Trophoblast cell (in vitro differentiated cells and primary cell): ENCODE measurements around the gene TRIM13. TPM values are rescaled to one million over a fixed set of nuclear protein-coding genes. Genes with fewer than 3 reads are reported as not detected.
A peak's percentile ranks its signal among the peaks of the same experiment; 100 is the strongest.
"Not testable (repeated sequence)": the region's sequence is repeated elsewhere in the genome, so short reads cannot be mapped to it uniquely, and the experiment has no call there.

Experiments
- DNase-seq, 2 donors: peaks; one replicate each; pipeline ENCODE4 v3.0.0-alpha.2; 2016
- H2AFZ ChIP-seq: 2 replicates; pipeline ENCODE4 v1.6.1; 2013; ENCODE audit warnings: low read length, moderate library complexity, mild to moderate bottlenecking; ENCODE audit not compliant: insufficient read depth, poor library complexity
- H2AK5ac ChIP-seq: 2 replicates; pipeline ENCODE4 v1.6.1; 2013; ENCODE audit warnings: mild to moderate bottlenecking, low read length
- H2BK120ac ChIP-seq: 2 replicates; pipeline ENCODE4 v1.6.1; 2013; ENCODE audit warnings: low read length, mild to moderate bottlenecking, moderate library complexity; ENCODE audit not compliant: insufficient read depth, poor library complexity
- H2BK12ac ChIP-seq: 2 replicates; pipeline ENCODE4 v1.6.1; 2013; ENCODE audit warnings: mild to moderate bottlenecking, low read length, moderate library complexity
- H2BK5ac ChIP-seq: 2 replicates; pipeline ENCODE4 v1.6.1; 2013; ENCODE audit warnings: low read length, low read depth, moderate library complexity, mild to moderate bottlenecking; ENCODE audit not compliant: poor library complexity
- H3K14ac ChIP-seq: 2 replicates; pipeline ENCODE4 v1.6.1; 2013; ENCODE audit warnings: mild to moderate bottlenecking, low read length
- H3K18ac ChIP-seq: 2 replicates; pipeline ENCODE4 v1.6.1; 2013; ENCODE audit warnings: mild to moderate bottlenecking, low read length
- H3K23ac ChIP-seq: 2 replicates; pipeline ENCODE4 v1.6.1; 2013; ENCODE audit warnings: low read length
- H3K27ac ChIP-seq: 2 replicates; pipeline ENCODE4 v1.5.1; 2013; ENCODE audit warnings: low read depth, mild to moderate bottlenecking, inconsistent platforms, low read length, moderate library complexity
- H3K27me3 ChIP-seq: 2 replicates; pipeline ENCODE4 v1.6.1; 2013; ENCODE audit warnings: inconsistent platforms, mild to moderate bottlenecking, low read length, moderate library complexity; ENCODE audit not compliant: insufficient read depth
- H3K36me3 ChIP-seq, 2 experiments: 1 replicate in 1 of 2; 2 replicates in 1 of 2; pipeline ENCODE4 v1.6.1; 2013; ENCODE audit warnings: low read length in 2 of 2, mild to moderate bottlenecking in 2 of 2, moderate library complexity in 1 of 2; ENCODE audit not compliant: insufficient read depth in 2 of 2, control insufficient read depth in 1 of 2
- H3K4ac ChIP-seq: 2 replicates; pipeline ENCODE4 v1.6.1; 2013; ENCODE audit warnings: low read depth, mild to moderate bottlenecking, low read length, moderate library complexity
- H3K4me1 ChIP-seq, 2 experiments: 1 replicate in 1 of 2; 2 replicates in 1 of 2; pipeline ENCODE4 v1.6.1; 2013; ENCODE audit warnings: low read length in 2 of 2, mild to moderate bottlenecking in 2 of 2, moderate library complexity in 1 of 2; ENCODE audit not compliant: insufficient read depth in 2 of 2, control insufficient read depth in 1 of 2
- H3K4me2 ChIP-seq: 2 replicates; pipeline ENCODE4 v1.6.1; 2013; ENCODE audit warnings: inconsistent platforms, mild to moderate bottlenecking, low read length, moderate library complexity
- H3K4me3 ChIP-seq: 2 replicates; pipeline ENCODE4 v1.5.1; 2013; ENCODE audit warnings: mild to moderate bottlenecking, low read depth, low read length, inconsistent platforms
- H3K79me1 ChIP-seq: one replicate; pipeline ENCODE4 v1.6.1; 2013; ENCODE audit warnings: low read length
- H3K79me2 ChIP-seq: 2 replicates; pipeline ENCODE4 v1.6.1; 2013; ENCODE audit warnings: low read length, mild to moderate bottlenecking; ENCODE audit not compliant: control insufficient read depth, insufficient read depth, poor library complexity
- H3K9ac ChIP-seq: 2 replicates; pipeline ENCODE4 v1.6.1; 2013; ENCODE audit warnings: mild to moderate bottlenecking, low read length
- H3K9me3 ChIP-seq: 2 replicates; pipeline ENCODE4 v1.6.1; 2013; ENCODE audit warnings: low read depth, mild to moderate bottlenecking, control low read depth, inconsistent platforms, low read length; ENCODE audit not compliant: insufficient read depth
- H4K12ac ChIP-seq: 2 replicates; pipeline ENCODE4 v1.6.1; 2013; ENCODE audit warnings: low read depth, mild to moderate bottlenecking, low read length, moderate library complexity
- H4K8ac ChIP-seq: 2 replicates; pipeline ENCODE4 v1.6.1; 2013; ENCODE audit warnings: low read depth, mild to moderate bottlenecking, low read length, moderate library complexity
- H4K91ac ChIP-seq: one replicate; pipeline ENCODE4 v1.6.1; 2013; ENCODE audit warnings: low read depth, mild to moderate bottlenecking, low read length, moderate library complexity
- WGBS: extraction: QIAGEN DNeasy Blood & Tissue Kit; methylation state at CpG from one replicate; pipeline ENCODE4 v1.1.7; 2013; ENCODE audit warnings: missing lambda C conversion rate; ENCODE audit not compliant: insufficient read length, insufficient coverage; ENCODE audit errors: extremely low coverage; 5-methylcytosine and 5-hydroxymethylcytosine counted together
- polyA plus RNA-seq: library from polyadenylated mRNA; stranded (reverse); fragments of 200-250 nt; gene quantifications from 2 replicates; pipeline ENCODE4 v1.2.3, GENCODE V29; 2013

Gene TRIM13, protein sequence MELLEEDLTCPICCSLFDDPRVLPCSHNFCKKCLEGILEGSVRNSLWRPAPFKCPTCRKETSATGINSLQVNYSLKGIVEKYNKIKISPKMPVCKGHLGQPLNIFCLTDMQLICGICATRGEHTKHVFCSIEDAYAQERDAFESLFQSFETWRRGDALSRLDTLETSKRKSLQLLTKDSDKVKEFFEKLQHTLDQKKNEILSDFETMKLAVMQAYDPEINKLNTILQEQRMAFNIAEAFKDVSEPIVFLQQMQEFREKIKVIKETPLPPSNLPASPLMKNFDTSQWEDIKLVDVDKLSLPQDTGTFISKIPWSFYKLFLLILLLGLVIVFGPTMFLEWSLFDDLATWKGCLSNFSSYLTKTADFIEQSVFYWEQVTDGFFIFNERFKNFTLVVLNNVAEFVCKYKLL
- 54.8 and 60.0 TPM in 2 replicates for polyA plus RNA-seq

DNA sequence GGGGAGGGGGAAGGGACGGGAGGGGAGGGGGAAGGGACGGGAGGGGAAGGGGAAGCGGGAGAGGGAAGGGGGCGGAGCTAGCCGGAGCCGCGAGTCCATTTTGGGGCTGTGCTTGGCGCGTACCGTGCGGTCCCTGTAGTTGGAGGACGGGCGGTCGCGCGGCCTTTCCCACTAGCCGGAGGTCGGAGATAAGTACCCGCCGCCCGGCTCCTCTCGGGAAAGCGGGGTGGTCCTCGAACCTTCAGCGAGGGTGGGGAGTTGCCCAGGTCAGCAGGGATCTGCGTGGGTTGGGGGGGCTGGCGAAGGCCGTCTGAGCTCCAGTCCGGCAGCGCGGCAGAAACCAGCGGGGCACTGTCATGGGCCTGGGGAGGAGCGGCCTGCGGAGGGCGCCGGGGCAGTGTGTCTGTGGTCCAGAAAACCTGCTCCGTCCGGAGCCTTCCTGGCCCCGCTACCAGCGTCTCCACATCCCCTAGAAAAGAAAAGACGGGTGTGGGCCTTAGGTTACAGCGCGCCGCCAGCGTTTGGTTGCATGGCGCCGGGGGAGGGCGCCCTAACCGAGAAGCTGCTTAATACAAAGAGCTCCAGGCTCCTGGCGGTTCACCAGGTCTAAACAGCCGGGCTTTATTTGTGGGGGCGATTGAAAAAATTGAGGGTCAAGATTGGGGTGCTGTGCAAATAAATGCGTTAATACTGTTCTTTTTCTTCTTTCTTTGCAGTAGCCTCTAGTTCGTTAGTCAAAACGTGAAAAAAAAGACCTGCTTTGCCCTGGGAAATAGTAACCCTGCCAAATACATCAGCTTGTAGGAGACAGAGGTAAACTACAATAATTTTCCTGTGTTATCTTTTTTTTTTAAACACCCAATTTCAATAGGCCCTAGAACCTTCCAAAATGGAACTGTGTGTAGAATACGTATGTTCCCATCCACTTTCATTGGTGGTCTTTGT is at the start of gene TRIM13:
TRIM13 (plus strand) TSS at position 92 of the 945 bp plus-strand sequence. CDS start 14,899 bp downstream, outside the sequence.
- peak within 1 kb of the TSS; percentile 98 for H4K12ac ChIP-seq
- H2BK5ac ChIP-seq, result peak within 1 kb of the TSS; percentile 96
- peak within 1 kb of the TSS; percentile 94 for H3K9ac ChIP-seq
- peak within 1 kb of the TSS; percentile 98 for H4K8ac ChIP-seq
- H3K4me1 ChIP-seq, result peaks cover 3 to 9% of the 10 kb centered on the region in 2 experiments
- peak within 1 kb of the TSS; percentile 99 for H3K4ac ChIP-seq
- peak; percentile 85 to 89 for DNase-seq
- peak within 1 kb of the TSS; percentile 81 for H2BK12ac ChIP-seq
- peaks cover 11% of the 10 kb centered on the region for H3K79me2 ChIP-seq
- H3K36me3 ChIP-seq, result peaks cover 7 to 9% of the 10 kb centered on the region in 2 experiments
- H3K18ac ChIP-seq, result peak within 1 kb of the TSS; percentile 99
- peak within 1 kb of the TSS; percentile 95 for H3K27ac ChIP-seq
- peak within 1 kb of the TSS; percentile 91 for H3K4me2 ChIP-seq
- H3K4me3 ChIP-seq, result peak within 1 kb of the TSS; percentile 79
- WGBS, result no CpG with 5 or more reads among the region's 56 CpGs
- H2BK120ac ChIP-seq, result peak within 1 kb of the TSS; percentile 97
- no peaks in the 10 kb centered on the region for H3K27me3 ChIP-seq
- peaks cover 10% of the 10 kb centered on the region for H3K79me1 ChIP-seq
- H2AK5ac ChIP-seq, result peak within 1 kb of the TSS; percentile 90
- peak within 1 kb of the TSS; percentile 93 for H4K91ac ChIP-seq
- peak within 1 kb of the TSS; percentile 99 for H3K23ac ChIP-seq
- peak within 1 kb of the TSS; percentile 94 for H2AFZ ChIP-seq
- peak within 1 kb of the TSS; percentile 99 for H3K14ac ChIP-seq
- no peaks in the 10 kb centered on the region for H3K9me3 ChIP-seq

DNA sequence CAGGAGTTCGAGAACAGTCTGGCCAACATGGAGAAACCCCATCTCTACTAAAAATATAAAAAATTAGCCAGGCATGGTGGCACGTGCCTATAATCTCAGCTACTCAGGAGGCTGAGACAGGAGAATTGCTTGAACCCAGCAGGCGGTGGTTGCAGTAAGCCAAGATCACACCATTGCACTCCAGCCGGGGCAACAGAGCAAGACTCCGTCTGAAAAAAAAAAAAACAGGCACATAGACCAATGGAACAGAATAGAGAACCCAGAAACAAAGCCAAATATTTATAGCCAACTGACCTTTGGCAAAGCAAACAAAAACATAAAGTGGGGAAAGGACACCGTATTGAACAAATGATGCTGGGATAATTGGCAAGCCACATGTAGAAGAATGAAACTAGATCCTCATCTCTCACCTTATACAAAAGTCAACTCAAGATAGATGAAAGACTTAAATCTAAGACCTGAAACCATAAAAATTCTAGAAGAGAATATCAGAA is 48.0 kb upstream of the TRIM13 start:
- not testable (repeated sequence) for H3K4me2 ChIP-seq, H2AFZ ChIP-seq, H3K4me3 ChIP-seq, H3K23ac ChIP-seq, H3K36me3 ChIP-seq, H3K4me1 ChIP-seq, H2AK5ac ChIP-seq, H2BK5ac ChIP-seq, H4K12ac ChIP-seq, H2BK12ac ChIP-seq, H3K18ac ChIP-seq, H3K79me1 ChIP-seq, H3K9ac ChIP-seq, H3K4ac ChIP-seq, H3K79me2 ChIP-seq, H4K91ac ChIP-seq, H3K14ac ChIP-seq, H3K27me3 ChIP-seq, H2BK120ac ChIP-seq, H3K27ac ChIP-seq, H3K9me3 ChIP-seq, H4K8ac ChIP-seq, DNase-seq
- no CpG with 5 or more reads among the region's 6 CpGs for WGBS

DNA sequence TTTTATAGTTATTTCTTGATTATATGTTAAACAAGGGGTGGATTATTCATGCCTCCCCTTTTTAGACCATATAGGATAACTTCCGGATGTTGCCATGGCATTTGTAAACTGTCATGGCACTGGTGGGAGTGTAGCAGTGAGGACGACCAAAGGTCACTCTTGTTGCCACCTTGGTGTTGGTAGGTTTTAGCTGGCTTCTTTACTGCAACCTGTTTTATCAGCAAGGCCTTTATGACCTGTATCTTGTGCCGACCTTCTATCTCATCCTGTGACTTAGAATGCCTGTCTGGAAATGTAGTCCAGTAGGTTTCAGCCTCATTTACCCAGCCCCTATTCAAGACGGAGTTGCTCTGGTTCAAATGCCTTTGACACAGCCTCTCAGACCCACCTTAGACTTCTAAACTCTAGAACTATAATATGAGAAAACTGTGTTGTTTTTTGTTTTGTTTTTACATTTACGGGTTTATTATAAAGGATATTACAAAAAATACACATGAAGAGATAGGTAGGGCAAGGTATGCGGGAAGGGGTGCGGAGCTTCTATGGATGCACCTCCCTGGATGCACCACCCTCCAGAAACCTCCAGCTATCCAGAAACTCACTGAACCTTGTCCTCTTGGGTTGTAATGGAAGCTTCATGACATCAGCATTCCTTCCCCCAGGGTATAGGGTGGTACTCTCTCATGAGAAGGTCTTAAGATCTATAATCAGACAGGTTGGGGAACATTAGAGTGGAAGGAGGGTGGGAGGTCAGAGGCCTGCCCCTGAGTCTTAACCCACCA is 44.9 kb upstream of the TRIM13 start:
- Histone ChIP-seq H2BK12ac (no peak overlapping the region), H3K9ac (no peak overlapping the region), H3K18ac (no peak overlapping the region), H2AFZ (no peak overlapping the region), H3K36me3 (no peaks in the 10 kb centered on the region), H3K79me1 (peaks cover 10% of the 10 kb centered on the region), H2BK5ac (peak overlapping the region; percentile 6), H3K4me1 (peaks cover 2% of the 10 kb centered on the region in 2 experiments), H3K14ac (no peak overlapping the region), H3K23ac (no peak overlapping the region), H4K91ac (peak overlapping the region; percentile 28), H3K9me3 (no peaks in the 10 kb centered on the region), H3K79me2 (no peaks in the 10 kb centered on the region), H3K4me3 (no peak overlapping the region), H3K27ac (peak overlapping the region; percentile 54), H3K4me2 (no peak overlapping the region), H3K4ac (no peak overlapping the region), H4K8ac (no peak overlapping the region), H2BK120ac (no peak overlapping the region), H2AK5ac (no peak overlapping the region), H3K27me3 (no peaks in the 10 kb centered on the region), H4K12ac (no peak overlapping the region)
- peak; percentile 32 to 50 for DNase-seq
- WGBS, result no CpG with 5 or more reads among the region's 7 CpGs

DNA sequence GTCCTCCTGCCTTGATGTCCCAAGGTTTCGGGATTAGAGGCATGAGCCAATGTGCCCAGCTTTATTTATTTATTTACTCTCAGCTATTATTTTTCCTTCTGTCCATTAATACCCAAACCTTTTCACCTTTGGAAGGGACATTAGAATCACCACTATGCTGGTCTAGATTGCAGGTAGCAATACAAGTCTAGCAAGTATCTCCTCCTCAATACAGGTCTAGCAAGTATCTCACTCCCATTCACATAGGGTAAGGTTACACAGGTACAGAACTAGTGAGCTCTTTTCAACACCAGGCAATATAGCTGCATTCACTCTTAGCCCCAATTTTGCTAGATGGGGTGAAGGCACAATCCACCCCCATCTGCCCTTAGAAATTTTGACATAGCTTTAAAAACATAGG is 43.3 kb upstream of the TRIM13 start:
- Histone ChIP-seq H2AFZ (no peak overlapping the region), H3K4me1 (peaks cover 2% of the 10 kb centered on the region in 2 experiments)

More for the DNA sequence above, 43.3 kb upstream of the TRIM13 start:
- H3K14ac ChIP-seq, result no peak overlapping the region
- peak overlapping the region; percentile 75 for H2BK5ac ChIP-seq
- no peaks in the 10 kb centered on the region for H3K27me3 ChIP-seq
- H3K23ac ChIP-seq, result no peak overlapping the region
- no peaks in the 10 kb centered on the region for H3K79me2 ChIP-seq
- H3K9me3 ChIP-seq, result no peaks in the 10 kb centered on the region
- DNase-seq, result peak; percentile 59 to 88
- no peak overlapping the region for H4K12ac ChIP-seq
- H3K4ac ChIP-seq, result no peak overlapping the region
- WGBS, result no CpG with 5 or more reads among the region's 1 CpG
- peak overlapping the region; percentile 67 for H3K27ac ChIP-seq
- H3K4me2 ChIP-seq, result no peak overlapping the region
- H3K79me1 ChIP-seq, result peaks cover 10% of the 10 kb centered on the region
- H4K8ac ChIP-seq, result no peak overlapping the region
- peak overlapping the region; percentile 58 for H2BK120ac ChIP-seq
- no peak overlapping the region for H2BK12ac ChIP-seq
- H3K9ac ChIP-seq, result no peak overlapping the region
- no peak overlapping the region for H3K18ac ChIP-seq
- no peak overlapping the region for H3K4me3 ChIP-seq
- peak overlapping the region; percentile 34 for H4K91ac ChIP-seq
- no peaks in the 10 kb centered on the region for H3K36me3 ChIP-seq
- no peak overlapping the region for H2AK5ac ChIP-seq
